NB4 (cell line): ENCODE data around the gene ABLIM1.

ENCODE experiments used
- MYC ChIP-seq: IDR thresholded peaks from 2 replicates; pipeline ENCODE4 v1.6.1; 2011; ENCODE audit warnings: low read depth, low read length
- POLR2A ChIP-seq: IDR thresholded peaks from 2 replicates; pipeline ENCODE4 v1.6.1; 2011; ENCODE audit warnings: mild to moderate bottlenecking; ENCODE audit not compliant: insufficient read length; ENCODE audit errors: extremely low read depth
- TF ChIP-seq, protein P1 (sequence below): IDR thresholded peaks from one replicate; pipeline ENCODE4 v1.5.1; 2012; ENCODE audit warnings: low read depth, low read length
- TF ChIP-seq, protein P2 (sequence below): IDR thresholded peaks from 2 replicates; pipeline ENCODE4 v1.6.1; 2011; ENCODE audit warnings: low read depth, low read length

DNA sequence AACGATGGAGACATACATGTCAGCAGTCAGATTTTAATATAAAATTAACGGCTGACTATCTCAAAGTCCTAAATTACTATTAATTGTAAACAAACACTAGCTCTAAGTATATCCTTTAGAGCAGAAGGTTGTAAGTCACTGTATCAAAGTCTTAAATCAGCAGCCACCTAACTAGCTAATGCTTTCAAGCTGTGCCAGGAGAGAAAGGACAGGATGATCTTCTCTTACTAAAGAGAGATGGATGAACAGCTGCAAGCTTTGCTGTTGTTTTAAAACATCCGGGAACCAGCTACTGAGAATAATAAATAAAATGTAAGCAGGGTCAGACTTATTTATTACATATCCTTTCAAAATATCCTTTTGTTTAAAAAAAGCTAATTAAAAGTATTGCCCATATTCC, 24.0 kb upstream of the ABLIM1 start:
- TF ChIP-seq POLR2A (no peak), MYC (no peak)
- TF ChIP-seq, protein P1, sequence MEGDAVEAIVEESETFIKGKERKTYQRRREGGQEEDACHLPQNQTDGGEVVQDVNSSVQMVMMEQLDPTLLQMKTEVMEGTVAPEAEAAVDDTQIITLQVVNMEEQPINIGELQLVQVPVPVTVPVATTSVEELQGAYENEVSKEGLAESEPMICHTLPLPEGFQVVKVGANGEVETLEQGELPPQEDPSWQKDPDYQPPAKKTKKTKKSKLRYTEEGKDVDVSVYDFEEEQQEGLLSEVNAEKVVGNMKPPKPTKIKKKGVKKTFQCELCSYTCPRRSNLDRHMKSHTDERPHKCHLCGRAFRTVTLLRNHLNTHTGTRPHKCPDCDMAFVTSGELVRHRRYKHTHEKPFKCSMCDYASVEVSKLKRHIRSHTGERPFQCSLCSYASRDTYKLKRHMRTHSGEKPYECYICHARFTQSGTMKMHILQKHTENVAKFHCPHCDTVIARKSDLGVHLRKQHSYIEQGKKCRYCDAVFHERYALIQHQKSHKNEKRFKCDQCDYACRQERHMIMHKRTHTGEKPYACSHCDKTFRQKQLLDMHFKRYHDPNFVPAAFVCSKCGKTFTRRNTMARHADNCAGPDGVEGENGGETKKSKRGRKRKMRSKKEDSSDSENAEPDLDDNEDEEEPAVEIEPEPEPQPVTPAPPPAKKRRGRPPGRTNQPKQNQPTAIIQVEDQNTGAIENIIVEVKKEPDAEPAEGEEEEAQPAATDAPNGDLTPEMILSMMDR, result no peak
- TF ChIP-seq, protein P2, sequence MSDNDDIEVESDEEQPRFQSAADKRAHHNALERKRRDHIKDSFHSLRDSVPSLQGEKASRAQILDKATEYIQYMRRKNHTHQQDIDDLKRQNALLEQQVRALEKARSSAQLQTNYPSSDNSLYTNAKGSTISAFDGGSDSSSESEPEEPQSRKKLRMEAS, result no peak
